Breast epithelium (tissue), 4 donors: ENCODE measurements around the gene GNL3. TPM values are rescaled to one million over a fixed set of nuclear protein-coding genes. Genes with fewer than 3 reads are reported as not detected.

Source experiments
- DNase-seq, 2 donors: peaks; one replicate each; pipeline ENCODE4 v3.0.0-alpha.2; 2019; ENCODE audit warnings: low spot score in 2 of 2
- H3K27ac ChIP-seq, 2 donors: fragments of 200-600 bp; sonication (generic) in 1 of 2; one replicate each; pipeline ENCODE4 v1.5.1; 2016 to 2019; ENCODE audit warnings: mild to moderate bottlenecking in 1 of 2
- H3K27me3 ChIP-seq, 2 donors: fragments of 200-600 bp; sonication (generic) in 1 of 2; one replicate each; pipeline versions ENCODE4 v1.5.1 to v1.6.0; 2017 to 2019; ENCODE audit warnings: control low read depth in 1 of 2, mild to moderate bottlenecking in 1 of 2
- H3K36me3 ChIP-seq: fragments of 200-600 bp; one replicate; pipeline ENCODE4 v1.5.1; 2019
- H3K4me1 ChIP-seq, 2 donors: fragments of 200-600 bp; sonication (generic); one replicate each; pipeline ENCODE4 v1.5.1; 2016 to 2019; ENCODE audit warnings: control low read depth in 1 of 2
- H3K4me3 ChIP-seq, 3 donors: fragments of 200-600 bp; sonication (generic); 1 replicate in 2 of 3; 2 replicates in 1 of 3; pipeline ENCODE4 v1.5.1; 2016 to 2019; ENCODE audit warnings: mild to moderate bottlenecking in 3 of 3, moderate library complexity in 2 of 3
- H3K9me3 ChIP-seq, 2 donors: fragments of 200-600 bp; sonication (generic) in 1 of 2; one replicate each; pipeline ENCODE4 v1.5.1; 2016 to 2019; ENCODE audit warnings: control low read depth in 1 of 2
- POLR2A ChIP-seq: fragments of 450-650 bp; IDR thresholded peaks from one replicate; pipeline ENCODE4 v1.6.1; 2016; ENCODE audit warnings: antibody characterized with exemption, mild to moderate bottlenecking, moderate library complexity
- POLR2AphosphoS5 ChIP-seq, 3 donors: sonication (generic); formaldehyde crosslinking; IDR thresholded peaks; one replicate each; pipeline ENCODE4 v1.6.1; 2017; ENCODE audit warnings: antibody characterized with exemption in 3 of 3
- intact Hi-C: fragments of 100-400 bp; cut with DNase I; formaldehyde crosslinking; loops from one replicate; pipeline ENCODE4 v1.15.1; 2023; ENCODE audit warnings: low total_unique reads
- total RNA-seq, 3 donors: library from RNA; depleted of rRNA; stranded (reverse); fragments of >200 nt; gene quantifications; one replicate each; pipeline ENCODE4 v1.1.0, GENCODE V29; 2016
- TF ChIP-seq, protein P1 (sequence below), 3 donors: fragments of 450-650 bp; IDR thresholded peaks; one replicate each; pipeline ENCODE4 v1.5.1; 2016 to 2017; ENCODE audit warnings: antibody characterized with exemption in 3 of 3, mild to moderate bottlenecking in 3 of 3, moderate library complexity in 3 of 3

Gene GNL3
- total RNA-seq, 3 donors from 2014 or later: 57.3 to 137 (median 126) TPM

DNA sequence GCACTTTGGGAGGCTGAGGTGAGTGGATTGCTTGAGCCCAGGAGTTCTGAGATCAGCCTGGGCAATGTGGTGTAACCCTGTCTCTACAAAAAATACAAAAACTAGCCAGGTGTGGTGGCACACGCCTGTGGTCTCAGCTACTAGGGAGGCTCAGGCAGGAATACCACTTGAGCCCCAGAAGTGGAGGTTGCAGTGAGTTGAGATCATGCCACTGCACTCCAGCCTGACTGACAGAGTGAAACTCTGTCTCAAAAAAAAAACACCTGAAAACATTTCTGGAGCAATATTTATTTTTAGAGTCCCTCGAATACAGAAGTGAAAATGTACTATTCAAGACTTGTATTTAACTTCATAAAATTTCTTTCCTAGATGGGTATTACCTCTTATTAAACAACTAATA is 24.7 kb downstream of the GNL3 start:
- Histone ChIP-seq H3K36me3 (no peaks in the 10 kb centered on the region), H3K9me3 (no peaks in the 10 kb centered on the region), H3K27me3 (no peaks in the 10 kb centered on the region), H3K4me3 (no peak overlapping the region), H3K27ac (no peak overlapping the region), H3K4me1 (peaks cover 0 to 15% of the 10 kb centered on the region in 2 donors)
- no peak for TF ChIP-seq POLR2AphosphoS5 (IDR thresholded peaks at IDR 0.05)
- no peak for TF ChIP-seq POLR2A
- TF ChIP-seq, protein P1, sequence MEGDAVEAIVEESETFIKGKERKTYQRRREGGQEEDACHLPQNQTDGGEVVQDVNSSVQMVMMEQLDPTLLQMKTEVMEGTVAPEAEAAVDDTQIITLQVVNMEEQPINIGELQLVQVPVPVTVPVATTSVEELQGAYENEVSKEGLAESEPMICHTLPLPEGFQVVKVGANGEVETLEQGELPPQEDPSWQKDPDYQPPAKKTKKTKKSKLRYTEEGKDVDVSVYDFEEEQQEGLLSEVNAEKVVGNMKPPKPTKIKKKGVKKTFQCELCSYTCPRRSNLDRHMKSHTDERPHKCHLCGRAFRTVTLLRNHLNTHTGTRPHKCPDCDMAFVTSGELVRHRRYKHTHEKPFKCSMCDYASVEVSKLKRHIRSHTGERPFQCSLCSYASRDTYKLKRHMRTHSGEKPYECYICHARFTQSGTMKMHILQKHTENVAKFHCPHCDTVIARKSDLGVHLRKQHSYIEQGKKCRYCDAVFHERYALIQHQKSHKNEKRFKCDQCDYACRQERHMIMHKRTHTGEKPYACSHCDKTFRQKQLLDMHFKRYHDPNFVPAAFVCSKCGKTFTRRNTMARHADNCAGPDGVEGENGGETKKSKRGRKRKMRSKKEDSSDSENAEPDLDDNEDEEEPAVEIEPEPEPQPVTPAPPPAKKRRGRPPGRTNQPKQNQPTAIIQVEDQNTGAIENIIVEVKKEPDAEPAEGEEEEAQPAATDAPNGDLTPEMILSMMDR (IDR thresholded peaks at IDR 0.05): no peak
- no peak for DNase-seq
- intact Hi-C loops: no loop called here

DNA sequence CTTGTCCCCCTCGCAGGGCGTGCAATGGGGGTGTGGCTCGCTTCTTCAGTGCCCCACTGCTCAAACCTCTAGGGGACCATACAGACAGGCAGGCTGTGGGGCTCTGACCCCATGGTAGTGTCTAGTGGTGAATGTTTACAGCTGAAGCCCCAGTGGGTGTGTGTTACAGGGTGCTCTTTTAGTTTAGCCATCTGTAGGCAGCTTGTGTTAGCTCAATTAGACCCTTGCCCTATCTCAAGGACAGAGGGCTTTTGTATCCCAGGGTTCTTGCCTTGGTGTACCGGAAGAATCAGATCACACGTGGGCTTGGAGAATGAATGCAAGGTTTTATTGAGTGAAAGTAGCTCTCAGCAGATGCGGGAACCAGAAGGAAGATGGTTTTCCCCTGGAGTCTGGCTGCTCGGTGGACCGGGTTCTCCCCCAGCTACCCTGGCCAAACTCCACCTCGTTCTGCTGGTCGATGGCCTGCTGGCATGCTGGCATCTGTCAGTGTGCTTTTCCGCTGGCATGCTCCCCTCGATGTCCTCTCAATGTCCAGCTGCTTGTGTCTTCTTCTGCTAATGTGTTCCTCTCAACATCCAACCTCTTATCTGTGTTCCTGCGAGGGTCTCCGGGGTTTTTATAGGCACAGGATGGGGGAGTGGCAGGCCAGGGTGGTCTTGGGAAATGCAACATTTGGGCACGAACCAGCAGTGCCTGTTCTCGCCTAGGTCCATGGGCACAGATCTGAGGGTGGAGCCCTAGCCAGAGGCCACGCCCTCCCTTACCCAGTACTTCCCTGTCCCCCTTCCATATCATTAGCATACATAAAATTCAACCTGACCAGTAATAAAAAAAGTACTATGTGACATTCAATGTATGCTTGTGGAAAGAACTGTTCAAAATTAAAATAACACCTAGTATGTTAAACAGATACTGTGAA is 26.7 kb downstream of the GNL3 start:
- no peak for TF ChIP-seq POLR2AphosphoS5 (IDR thresholded peaks at IDR 0.05)
- no peak for DNase-seq
- Histone ChIP-seq H3K4me1 (peaks cover 0 to 5% of the 10 kb centered on the region in 2 donors), H3K9me3 (no peaks in the 10 kb centered on the region), H3K27me3 (no peaks in the 10 kb centered on the region), H3K36me3 (no peaks in the 10 kb centered on the region), H3K4me3 (no peak overlapping the region), H3K27ac (no peak overlapping the region)
- intact Hi-C loops: no loop called here

DNA sequence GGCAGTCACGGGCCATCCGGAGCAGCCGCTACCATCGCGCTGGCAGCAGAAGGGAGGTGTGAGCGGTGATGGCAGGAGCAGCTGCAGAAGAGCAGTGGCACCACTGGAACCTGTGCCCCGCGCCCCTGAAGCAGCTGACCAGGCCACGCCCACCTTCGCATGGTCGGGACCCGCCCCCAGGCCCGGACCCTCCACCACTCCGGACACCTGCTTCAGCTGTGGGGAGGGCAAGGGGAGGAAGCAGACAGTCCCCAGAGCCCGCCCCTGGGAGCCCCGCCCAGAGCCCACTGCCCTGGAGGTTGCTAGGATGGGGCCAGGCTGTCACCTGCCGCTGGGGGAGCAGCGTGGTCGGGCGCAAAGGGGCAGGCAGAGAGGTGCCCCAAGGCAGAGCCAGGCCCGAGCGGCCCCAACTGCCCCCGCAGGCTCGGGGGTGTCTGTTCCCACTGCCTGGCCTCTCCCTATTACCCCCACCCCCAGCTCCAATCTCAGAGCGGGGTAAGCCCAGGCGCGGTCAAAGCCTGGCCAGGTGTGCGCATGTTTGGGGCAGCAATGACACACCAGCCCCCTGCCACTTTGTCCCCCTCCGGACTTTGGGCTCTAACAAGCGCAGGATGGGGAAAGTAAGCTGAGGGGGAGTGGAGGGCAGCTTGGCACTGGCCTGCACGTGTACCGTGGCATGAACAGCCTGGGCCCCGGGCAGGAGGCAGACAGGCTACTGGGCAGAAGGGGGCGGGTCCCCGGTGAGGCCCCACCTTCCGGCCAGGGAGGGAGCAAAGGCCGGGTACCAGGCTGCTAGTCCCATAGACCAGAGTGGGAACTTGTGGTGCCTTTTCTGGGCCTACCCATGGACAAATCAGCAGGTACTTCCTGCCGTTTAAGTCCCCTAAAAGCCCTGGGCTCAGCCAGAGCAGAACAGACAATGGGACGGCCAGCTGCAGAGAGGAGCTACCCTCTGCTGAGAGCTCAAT is 28.8 kb downstream of the GNL3 start:
- Histone ChIP-seq H3K4me1 (no peaks in the 10 kb centered on the region), H3K36me3 (no peaks in the 10 kb centered on the region), H3K9me3 (no peaks in the 10 kb centered on the region), H3K27me3 (no peaks in the 10 kb centered on the region), H3K4me3 (no peak overlapping the region), H3K27ac (no peak overlapping the region)
- intact Hi-C loops: no loop called here
- no peak for DNase-seq
- TF ChIP-seq, protein P1 (IDR thresholded peaks at IDR 0.05): no peak
- TF ChIP-seq POLR2AphosphoS5 (IDR thresholded peaks at IDR 0.05): no peak
- TF ChIP-seq POLR2A: no peak

DNA sequence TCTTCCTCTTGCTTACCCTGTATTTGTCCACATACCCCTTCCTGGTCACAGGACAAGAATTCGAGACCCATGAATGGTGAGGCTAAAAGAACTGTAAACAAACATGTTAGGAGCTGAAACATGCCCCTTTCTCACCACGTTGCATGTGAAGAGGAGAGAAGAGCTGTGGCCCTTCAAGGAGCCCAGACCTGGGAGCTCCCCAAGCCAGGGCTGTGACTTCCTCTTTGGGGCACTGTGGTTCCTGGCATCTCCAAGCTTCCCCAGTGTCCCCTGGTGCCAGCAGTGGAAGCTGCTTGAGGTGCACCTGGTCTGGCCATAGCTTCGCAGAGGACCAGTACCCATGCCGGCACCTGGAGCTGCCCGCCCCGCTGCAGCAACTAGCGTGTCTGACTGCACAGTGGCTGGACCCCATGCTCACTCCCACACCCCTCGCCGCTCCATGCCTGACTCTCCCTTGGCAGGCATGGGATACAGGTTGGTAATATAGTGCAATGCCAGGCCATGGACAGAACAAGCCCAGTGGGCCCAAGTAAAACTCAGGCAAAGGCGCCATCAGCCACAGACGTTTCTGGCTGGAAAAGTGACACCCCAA is 30.0 kb downstream of the GNL3 start:
- TF ChIP-seq POLR2AphosphoS5 (IDR thresholded peaks at IDR 0.05) (no peak), POLR2A (no peak)
- TF ChIP-seq, protein P1 (IDR thresholded peaks at IDR 0.05): no peak
- Histone ChIP-seq H3K27me3 (no peaks in the 10 kb centered on the region), H3K4me3 (no peak overlapping the region), H3K27ac (no peak overlapping the region), H3K9me3 (peaks cover 0 to 4% of the 10 kb centered on the region in 2 donors), H3K4me1 (no peaks in the 10 kb centered on the region), H3K36me3 (no peaks in the 10 kb centered on the region)
- DNase-seq: no peak
- intact Hi-C loops: no loop called here

DNA sequence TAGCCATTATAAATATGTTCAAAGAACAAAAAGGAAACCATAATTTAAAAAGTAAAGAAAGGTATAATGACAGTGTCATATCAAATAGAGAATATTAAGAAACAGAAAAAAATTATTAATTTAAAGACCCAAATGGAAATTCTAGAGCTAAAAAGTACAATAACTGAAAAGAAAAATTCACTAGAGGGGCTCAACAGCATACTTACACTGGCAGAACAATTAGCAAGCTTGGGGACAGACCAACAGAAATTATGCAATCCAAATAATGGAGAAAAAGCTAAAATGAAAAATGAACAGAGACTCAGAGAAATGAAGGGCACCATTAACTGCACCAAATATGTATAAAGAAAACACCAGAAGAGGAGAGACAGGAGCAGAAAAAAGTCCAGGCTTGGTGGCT is 33.8 kb downstream of the GNL3 start:
- H3K4me3 ChIP-seq: no peak overlapping the region
- no peaks in the 10 kb centered on the region for H3K36me3 ChIP-seq
- intact Hi-C loops: no loop called here

More for the DNA sequence above, 33.8 kb downstream of the GNL3 start:
- peaks cover 0 to 4% of the 10 kb centered on the region in 2 donors for H3K9me3 ChIP-seq
- DNase-seq: no peak
- TF ChIP-seq POLR2AphosphoS5 (IDR thresholded peaks at IDR 0.05): no peak
- TF ChIP-seq, protein P1 (IDR thresholded peaks at IDR 0.05): no peak
- no peak for TF ChIP-seq POLR2A
- H3K4me1 ChIP-seq: no peaks in the 10 kb centered on the region
- no peaks in the 10 kb centered on the region for H3K27me3 ChIP-seq
- H3K27ac ChIP-seq: no peak overlapping the region
